ENCODE results near the gene PCSK6.
"Not testable (repeated sequence)": the region's sequence is repeated elsewhere in the genome, so short reads cannot be mapped to it uniquely, and the experiment has no call there.

Gene PCSK6

DNA sequence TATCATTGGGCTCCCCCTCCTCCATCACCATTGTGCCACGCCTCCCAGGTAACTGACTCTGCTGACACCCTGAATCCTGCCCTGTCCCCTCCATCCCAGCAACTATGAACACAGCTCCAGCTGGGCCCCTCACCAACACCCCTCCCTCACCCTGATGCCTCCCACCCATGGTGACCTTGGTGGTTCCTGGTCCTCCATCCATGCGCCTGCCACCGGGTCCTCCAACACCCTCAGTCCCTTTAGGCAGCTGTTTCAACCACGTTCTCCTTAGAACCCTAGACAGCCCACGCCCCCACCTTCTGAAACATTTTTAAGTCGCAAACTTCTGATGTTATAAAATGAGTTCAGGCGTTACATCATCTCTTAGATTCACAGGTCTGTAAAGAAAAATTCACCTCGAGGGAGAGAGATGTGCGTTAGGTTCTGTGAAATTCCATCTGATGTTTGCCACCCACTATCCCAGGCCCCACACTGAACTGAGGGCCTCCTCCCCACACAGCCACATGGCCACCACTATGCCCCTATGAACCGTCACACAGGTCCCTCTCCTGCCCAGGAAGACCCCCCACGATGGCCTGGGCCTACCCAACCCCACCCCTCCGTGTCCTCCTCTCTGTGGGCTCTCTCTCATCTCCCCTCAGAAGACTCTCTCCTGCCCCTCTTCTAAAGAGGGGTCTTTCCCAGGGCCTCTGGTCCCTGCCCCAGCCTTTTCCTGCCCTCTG is 29.8 kb downstream of the PCSK6 start:
- DNase-seq = no peak

DNA sequence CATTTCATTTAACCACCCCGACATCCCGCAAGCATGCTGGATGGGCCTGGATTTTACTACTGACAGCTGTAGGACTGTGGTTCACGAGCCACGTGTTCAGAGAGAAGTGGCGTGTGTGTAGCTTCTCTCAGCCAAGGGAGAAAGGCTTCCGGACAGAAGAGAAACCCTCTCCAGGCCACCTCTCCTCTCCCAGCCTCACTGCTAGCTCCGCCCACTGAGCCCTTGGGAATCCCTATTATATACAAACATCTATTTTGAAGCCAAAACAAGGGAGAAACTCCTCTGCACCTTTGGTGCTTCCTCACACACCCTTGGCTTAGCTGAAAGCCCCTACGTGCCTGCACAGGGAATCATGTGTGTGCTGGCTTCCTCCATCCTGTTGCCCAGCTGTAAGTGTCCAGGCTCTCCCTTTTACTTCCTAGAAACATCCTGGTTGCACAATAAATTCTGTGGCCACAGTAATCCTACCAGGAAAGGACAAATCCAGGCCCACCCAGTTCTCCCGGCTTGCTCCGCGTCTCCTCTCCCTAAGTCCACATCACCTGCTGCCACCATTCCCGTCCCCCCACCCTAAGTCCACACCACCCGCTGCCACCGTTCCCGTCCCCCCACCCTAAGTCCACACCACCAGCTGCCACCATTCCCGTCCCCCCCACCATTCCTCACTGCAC is 30.5 kb downstream of the PCSK6 start:
- DNase-seq = no peak

DNA sequence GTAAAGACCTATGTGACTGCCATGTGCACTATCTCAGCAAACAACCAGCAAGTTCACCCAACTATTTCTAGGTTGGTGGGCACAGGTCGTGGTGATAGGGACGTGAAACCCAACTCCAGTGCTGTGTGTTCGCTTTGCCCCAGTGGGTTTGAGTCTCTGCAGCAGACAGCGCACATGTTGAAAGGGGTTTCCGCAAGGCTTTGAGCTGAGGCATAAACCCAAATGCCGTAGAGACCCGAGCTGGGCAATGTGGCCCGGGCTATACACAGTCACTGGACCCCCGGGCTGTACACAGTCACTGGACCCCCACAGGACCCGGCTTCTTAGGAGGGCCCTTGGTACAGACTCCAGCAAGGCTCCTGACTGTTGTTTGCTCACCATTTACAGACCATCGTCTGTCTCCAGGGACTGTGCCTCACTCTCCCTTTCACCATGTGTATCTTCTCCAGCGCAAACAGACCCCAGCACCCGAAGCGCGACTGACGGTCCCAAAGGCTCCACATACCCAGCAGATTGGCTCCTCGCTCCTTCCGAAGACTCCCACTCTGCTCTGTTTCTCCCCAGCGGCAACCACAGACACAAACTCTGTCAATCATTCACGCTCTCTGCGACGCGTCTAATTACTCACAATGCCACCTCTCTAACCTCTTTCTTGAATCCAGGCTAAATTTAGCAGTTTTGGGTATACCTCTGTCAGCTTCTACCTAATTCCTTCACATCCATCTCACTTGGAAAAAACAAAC is 31.2 kb downstream of the PCSK6 start:
- DNase-seq = no peak

DNA sequence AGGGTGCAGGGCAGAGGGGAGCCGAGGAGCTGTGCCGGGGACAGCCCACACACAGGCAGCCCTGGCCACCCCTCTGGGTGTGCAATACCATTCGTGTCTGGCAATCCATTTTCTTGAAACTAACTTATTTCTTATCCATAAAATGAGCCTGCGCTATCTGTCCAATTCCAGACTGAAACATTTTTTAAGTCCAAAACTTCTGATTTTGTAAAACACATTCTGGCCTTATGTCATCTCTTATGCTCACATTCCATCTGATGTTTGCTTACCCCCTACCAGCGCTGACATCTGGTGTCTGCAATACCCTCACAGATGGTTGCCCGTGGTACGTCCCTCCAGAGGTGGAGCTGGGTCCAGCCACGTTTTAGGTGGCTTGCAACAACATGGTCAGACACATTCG is 31.8 kb downstream of the PCSK6 start:
- DNase-seq = no peak

DNA sequence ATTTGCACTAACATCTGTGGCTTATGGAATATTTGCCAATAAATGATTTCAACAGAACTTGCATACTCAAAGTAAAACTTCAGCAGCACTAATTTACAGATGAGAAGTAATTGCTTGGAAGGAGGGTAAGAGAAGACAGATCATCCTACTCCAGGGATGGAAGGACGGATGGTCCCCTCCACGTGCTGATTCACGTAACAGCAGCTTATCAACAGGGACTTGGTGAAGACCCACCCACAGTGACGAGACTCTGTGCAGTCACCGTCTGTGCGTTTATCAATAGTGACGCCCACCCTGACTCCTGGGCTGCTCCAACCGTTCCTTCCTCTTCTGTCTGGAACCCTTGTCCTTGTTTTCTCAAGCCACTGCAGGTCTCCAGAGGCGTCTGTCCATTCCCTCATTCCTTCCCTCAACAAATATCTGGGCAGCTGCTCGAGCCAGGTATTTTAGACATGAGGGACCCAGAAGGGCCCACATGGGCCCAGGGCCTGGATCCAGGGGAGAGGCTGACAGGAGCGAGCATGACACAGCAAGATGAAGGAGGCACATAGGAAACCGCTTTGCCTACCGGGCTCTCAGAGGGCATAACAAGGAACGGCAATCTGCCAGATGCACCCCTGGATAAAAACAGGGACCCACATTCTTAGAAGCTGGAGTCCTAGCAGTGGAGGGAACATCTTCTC is 33.3 kb downstream of the PCSK6 start:
- DNase-seq = no peak

DNA sequence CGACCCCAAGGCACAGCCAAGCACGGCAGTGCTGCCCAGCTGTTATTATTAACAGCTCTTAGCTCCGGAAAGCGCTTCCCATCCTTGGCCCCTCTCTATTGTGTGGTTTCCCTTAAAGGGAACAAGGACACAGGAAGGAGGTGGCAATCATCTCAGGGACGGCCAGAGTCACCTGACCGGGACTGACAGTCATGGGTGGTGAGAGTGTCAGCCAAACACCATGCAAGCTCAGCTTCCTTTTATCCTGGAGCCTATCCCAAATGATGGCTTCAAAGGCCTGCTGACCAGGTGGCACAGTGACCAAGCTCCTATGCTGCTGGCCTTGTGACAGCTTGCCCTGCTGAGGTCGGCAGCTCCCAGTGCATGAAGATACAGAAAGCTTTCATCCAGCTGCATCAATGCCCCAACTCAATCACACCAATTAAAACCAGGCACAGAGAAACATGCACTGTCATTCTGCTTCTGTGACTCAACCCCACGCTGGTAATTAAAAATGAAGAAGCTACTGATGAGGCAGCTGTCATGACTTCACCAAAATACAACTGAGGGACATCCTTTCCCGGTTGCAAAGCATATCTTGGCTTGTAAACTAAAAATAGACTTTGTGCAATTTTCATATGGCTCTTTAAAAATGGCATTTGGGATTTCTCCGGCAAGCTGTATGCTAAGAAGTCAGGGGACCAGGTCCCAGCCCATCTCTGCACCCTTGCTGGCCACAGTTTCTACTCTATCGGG is 34.0 kb downstream of the PCSK6 start:
- DNase-seq = peak; percentile 36

DNA sequence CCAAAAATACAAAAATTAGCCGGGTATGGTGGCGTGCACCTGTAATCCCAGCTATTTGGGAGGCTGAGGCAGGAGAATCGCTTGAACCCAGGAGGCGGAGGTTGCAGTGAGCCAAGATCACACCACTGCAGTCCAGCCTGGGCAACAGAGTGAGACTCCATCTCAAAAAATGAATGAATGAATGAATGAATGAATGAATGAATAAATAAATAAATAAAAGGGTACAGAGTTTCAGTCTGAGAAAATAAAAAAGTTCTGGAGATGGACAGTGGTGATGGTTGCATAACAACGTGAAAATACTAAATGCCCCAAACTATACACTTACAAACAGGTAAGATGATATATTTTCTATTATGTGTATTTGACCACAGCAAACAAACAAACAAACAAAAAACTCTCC is 34.7 kb downstream of the PCSK6 start:
- DNase-seq = not testable (repeated sequence)

DNA sequence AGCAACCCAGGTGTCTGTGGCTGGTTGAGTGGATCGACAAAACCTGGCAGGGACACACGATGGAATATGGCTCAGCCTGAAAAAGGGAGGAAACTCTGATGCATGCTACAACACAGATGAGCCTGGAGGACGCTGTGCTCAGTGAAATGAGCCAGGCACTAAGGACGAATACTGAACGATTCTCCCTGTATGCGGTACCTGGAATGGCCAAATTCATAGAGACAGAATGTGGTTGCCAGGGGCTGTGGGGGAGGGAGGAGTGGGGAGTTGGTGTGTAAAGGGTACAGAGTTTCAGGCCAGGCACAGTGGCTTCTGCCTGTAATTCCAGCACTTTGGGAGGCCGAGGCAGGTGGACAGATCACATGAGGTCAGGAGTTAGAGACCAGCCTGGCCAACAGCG is 35.1 kb downstream of the PCSK6 start:
- no peak for DNase-seq

DNA sequence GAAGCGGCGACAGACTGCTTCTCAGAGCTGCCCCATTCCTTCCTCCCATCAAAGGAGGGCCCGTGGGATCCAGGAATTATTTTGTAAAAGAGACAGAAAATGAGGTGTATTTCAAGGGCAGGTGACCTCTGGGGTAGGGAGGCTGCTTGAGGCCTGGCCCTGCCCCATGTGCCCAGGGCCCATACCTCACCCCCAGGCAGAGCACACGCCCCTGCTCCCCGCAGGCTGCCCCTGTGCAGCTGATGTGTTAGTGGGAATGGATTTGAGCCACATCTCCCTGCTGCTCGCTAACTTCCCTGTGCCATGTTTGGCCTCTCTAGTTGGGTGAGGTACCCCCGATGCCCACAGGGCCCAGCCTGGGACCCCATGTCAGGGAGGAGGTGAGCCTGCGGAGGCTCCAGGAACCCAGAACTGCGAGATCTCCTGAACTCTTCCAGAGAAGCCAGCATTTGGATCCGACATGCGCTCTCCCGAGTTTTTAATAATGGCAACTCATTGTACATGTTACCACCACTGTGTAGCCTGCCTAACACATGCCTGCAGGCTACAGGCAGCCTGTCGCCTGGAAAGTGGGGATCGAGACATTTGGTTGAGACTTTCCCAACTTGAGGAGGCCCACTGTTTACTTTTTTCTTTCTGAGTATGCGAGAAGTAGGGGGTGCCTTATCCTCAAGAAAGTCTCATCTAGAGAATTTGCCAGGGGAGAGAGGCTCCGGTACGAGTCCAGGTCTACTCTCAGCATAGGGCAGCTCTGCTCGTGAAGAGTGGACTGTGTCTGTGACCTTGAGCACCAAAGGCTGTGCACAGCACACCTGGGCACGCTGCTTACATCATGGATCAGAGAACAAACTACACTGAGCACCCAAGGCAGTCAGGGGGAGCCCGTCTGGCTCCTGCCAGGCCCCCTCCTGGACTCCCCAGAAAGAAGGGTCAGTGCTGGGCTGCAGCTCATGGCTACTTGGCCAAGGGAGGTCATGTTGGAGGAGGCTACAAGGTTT is 36.1 kb downstream of the PCSK6 start:
- no peak for DNase-seq

DNA sequence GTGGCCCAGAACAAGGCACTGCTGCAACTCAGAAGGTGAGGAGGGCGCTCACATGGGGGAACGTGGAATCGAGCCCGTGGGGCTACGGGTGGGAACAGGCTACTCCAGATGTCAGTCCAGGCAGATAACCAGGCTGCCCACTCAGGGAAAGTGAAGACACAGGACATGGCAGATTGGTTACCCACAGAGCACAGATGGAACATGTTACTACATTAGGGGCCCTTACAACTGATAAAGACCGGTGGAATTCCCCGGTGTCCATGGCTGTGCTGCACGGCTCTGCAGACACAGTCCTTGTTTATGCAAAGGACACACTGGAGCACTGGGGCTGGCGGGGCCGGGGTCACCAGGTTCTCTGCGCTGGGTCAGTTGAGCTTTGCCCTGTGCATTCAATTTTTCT is 36.9 kb downstream of the PCSK6 start:
- DNase-seq = no peak

DNA sequence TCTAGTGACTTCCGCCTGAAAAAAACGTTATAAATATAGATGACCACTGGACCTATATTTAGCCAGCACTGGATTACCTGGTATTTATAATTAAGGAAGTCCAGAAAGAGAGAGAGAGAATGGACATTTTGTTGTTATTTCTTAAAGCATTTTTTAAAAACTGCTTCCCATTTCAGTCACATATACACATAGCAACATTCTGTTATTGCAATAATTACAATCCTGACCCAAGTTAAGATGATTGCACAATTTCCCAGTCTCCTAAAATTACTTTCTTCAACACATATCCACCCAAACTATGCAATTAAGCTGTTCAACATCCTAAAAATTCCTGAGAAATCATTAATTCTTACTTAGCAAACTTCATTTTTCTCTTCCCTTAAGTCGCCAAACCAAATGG is 37.7 kb downstream of the PCSK6 start:
- no peak for DNase-seq

DNA sequence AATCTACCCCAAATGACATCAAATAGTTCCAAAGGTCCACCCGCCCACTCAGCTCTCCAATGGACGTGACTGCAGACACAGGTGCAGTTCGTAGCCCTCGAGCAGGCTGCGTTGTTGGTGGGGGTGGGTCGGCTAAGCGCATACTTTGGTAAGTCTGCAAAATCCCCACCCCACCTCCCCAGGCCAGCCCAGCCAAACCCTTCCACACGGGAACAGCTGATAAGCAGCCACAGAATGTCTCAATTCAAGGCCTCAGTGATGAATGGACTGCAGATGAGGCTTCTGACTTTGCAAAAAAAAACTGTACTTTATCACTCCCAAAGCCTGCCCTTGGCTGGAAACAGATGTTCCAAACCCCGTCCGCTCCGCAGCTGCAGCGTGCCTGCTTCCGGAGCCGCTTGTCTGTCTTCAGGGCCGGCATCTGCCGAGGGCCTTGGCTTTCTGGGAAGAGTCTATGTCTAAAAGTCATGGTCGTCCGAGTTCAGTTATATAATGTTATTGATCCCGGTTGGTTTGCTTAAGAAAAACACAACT is 38.2 kb downstream of the PCSK6 start:
- peak; percentile 19 for DNase-seq

DNA sequence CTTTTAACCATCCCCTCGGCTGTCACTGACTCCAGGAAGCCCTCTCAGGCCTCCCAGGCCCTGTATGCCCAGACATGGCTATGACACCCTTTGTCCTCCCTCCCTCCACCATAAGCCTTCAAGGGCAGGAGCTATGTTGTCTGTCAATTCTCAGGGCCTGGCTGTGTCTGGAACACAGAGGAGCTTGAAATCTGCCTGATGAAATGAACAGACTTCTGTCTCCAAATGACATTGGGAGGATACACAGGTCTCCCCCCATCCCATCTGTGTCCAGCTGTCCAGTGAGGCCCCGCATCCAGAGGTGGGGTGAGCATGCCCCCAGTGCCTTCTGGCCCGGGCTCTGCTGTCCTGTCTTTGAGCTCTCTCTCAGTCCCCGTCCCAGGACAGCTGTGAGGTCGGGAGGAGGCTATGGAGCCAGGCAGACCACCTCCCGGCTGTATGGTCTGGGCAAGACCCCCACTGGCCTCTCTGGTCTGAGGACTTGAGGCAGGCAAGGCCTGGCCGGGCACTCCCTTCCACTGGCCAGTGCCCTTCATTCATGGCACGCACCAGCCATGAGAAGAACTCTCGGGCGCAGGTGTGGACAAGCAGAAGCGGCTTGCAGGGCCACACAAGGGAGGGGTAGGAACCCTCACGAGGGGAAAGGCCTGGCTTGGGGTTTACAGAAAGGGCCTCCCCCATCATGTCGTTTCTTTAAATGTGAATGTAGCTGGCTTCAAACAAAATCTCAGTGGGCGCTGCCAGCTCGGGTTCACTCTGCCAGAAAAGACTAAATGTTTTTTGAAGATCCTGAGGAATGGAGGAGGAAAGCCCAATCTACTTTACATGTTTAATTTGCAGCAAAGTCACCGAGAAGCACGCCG is 38.9 kb downstream of the PCSK6 start:
- DNase-seq = no peak

DNA sequence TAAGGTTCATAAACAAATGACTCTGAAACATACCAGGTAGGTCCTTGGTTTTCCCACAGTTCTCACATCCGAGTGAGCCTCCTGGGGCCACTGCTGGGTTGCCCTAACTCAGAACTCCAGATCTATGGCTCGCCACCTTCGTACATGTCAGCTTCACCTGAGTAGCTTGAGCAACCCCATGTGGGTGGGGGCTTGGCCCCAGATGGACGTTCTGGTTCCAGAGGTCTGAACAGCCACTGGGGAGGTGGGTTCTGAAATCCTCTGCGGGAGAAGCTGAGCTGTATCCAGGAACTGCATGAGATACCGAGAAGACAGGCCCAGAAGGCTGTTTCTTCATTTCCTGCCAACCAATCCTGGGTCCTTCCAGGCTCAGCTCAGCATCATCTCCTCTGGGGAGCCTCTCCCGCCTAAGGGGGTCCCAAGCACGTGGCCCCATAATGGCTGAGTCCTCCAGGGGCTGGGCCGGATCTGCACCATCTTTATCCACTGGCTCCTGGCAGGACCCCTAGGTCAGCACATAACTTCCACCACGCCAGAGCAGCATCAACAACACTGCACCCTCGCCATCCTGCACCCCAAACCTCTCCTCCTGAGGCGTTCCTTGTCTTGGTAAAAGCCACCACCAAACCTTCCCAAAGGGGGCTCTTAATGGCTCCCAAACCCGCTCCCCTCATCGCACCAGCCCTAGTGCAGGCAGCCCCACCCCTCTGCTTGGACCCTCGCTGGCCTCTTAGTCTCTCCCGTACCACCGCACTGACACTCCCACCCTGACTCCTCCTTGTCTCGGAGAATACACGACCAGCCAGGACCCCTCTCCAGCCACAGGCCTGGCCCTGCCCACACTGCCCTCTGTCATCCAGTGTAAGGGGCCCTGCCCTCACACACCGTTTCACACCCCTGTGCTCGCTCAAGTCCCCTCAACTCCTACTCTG is 39.8 kb downstream of the PCSK6 start:
- no peak for DNase-seq

DNA sequence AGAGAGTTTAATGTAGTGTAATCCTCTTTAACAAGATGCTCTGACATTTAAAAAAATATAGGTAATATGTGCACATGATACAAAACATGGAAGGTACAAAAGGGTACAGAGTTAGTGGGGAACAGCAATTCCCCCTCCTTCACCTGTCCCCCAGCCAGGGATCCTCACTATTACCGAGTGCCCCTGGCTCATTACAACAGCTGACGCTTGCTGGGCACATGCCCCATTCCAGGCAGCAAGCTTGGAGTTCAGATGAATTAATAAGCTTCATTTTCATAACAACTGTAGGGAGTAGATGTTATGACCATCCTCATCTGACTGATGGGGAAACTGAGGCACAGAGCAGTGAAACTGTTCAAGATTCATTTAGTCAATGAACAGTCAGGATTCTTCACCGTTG is 41.2 kb downstream of the PCSK6 start:
- DNase-seq = no peak

DNA sequence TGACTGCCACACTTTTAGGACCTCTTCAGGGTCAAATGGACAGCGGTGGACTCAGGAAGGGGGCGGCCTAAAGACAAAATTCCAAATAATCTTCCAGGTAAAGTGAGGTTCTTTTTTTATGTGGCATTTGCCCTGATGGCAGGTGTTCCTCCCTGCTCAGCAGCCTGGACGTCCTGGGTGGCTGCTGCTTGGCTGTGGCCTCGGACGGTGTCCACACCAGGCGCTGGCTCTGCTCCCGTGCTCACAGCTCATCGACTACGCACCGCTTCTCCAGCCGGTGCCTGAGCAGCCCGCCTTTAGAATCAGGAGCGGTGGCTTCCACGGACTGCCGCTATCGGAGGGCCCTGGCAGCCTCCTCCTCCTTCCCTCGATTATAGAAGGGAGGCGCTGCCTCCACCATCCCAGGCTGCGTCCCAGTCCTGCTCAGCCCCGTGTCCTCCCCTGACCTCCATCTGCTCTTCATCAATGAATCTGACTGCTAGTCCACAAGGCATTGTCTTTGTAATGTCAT is 41.9 kb downstream of the PCSK6 start:
- no peak for DNase-seq

DNA sequence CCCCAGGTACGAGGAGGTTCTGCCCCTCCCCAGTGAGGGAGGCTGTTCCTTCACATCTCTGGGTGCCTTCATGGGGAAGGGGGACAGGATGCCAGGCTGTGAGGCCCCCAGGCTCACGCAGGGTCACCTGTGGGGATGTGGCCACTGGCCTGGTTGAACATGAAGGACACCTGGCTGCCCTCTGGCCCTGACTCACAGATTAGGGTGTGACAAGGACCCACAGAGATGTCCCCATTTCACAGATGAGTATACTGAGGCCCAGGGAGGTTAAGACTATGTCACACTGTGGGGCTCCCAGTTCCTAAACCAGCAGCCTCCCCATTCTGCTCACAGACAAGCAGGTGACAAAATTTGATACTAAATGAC is 42.4 kb downstream of the PCSK6 start:
- no peak for DNase-seq

DNA sequence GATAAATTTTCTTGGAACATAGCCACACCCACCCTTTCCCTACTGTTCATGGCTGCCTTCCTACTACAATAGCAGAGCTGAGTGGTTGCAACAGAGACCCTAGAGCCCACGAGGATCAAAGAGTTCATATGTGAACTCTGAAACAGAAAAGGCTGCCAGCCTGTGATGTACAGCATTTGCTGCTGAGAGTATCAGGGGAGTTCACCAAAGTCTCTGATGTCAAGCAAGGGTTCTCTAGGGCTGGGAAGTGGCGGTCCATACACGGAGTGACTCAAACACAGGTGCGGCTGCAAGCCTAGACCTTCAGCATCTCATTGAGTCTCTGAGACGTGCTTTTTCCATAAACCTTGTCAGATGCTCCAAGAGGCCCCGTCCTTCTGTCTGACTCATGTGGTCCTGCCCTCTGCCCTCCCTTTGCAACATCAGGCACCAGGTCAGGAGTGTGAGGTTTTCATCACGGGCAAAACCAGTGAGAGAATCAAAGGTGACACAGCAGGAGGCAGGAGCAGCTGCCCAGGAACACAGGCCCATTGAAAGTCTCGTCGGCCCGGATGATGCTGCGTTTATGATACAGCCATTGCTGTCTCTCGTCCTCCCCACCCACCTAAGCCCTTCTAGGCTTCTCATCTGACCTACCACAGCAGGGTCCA is 42.9 kb downstream of the PCSK6 start:
- no peak for DNase-seq
